T-cell (primary cell): ENCODE results near the gene SLC5A5. TPM values are rescaled to one million over a fixed set of nuclear protein-coding genes. Genes with fewer than 3 reads are reported as not detected.

Experiments used
- ATAC-seq, 4 experiments: fragments of 200-7000 bp in 3 of 4; fragments of 150-1000 bp in 1 of 4; cut with Tn5 transposase; replicated peaks in 1 of 4; 1 replicate in 3 of 4; 2 replicates in 1 of 4; pipeline ENCODE4 v1.10.0; 2021; ENCODE audit warnings: moderate library complexity in 3 of 4, mild to moderate bottlenecking in 2 of 4, moderate number of reproducible peaks in 1 of 4
- CTCF ChIA-PET, 2 donors: fragments of 300-600 bp; sonication (Branson Sonifier 250); formaldehyde crosslinking; loops; one replicate each; lab custom pipeline; 2022; ENCODE audit warnings: antibody characterized with exemption in 2 of 2; lab: Charles Lee
- POLR2A ChIA-PET, 2 donors: fragments of 300-600 bp; sonication (Branson Sonifier 250); formaldehyde crosslinking; loops; one replicate each; lab custom pipeline; 2022; ENCODE audit warnings: antibody characterized with exemption in 2 of 2; lab: Charles Lee
- DNase-seq, 35 experiments: peaks; one replicate each; pipeline versions ENCODE4 v3.0.0 to v3.0.0-alpha.2; 2013 to 2023
- H3K27ac ChIP-seq: one replicate; pipeline ENCODE4 v1.5.1; 2013; ENCODE audit warnings: low read length
- H3K27me3 ChIP-seq, 2 experiments: replicated peaks in 1 of 2; 1 replicate in 1 of 2; 2 replicates in 1 of 2; pipeline versions ENCODE4 v1.6.1 to v1.7.0; 2013; ENCODE audit warnings: low read length in 1 of 2, mixed read lengths in 1 of 2; ENCODE audit not compliant: control insufficient read depth in 2 of 2, insufficient read depth in 2 of 2; ENCODE audit errors: extremely low read depth in 1 of 2
- H3K36me3 ChIP-seq, 2 donors: 1 replicate in 1 of 2; 2 replicates in 1 of 2; pipeline versions ENCODE4 v1.6.1 to v1.7.0; 2013; ENCODE audit warnings: low read length in 1 of 2; ENCODE audit not compliant: control insufficient read depth in 2 of 2, insufficient read depth in 1 of 2; ENCODE audit errors: extremely low read depth in 1 of 2
- H3K4me1 ChIP-seq, 2 experiments: 1 replicate in 1 of 2; 2 replicates in 1 of 2; pipeline versions ENCODE4 v1.6.1 to v1.7.0; 2013; ENCODE audit warnings: low read length in 2 of 2, mixed read lengths in 1 of 2; ENCODE audit not compliant: insufficient read depth in 2 of 2, control insufficient read depth in 1 of 2; ENCODE audit errors: extremely low read depth in 1 of 2
- H3K4me3 ChIP-seq, 2 donors: 1 replicate in 1 of 2; 2 replicates in 1 of 2; pipeline versions ENCODE4 v1.5.1 to v1.7.0; 2013; ENCODE audit warnings: mild to moderate bottlenecking in 2 of 2, low read length in 1 of 2, moderate library complexity in 1 of 2; ENCODE audit not compliant: control insufficient read depth in 1 of 2; ENCODE audit errors: extremely low read depth in 1 of 2
- H3K9me3 ChIP-seq: 2 replicates; pipeline ENCODE4 v1.7.0; 2013
- H3K27ac Mint-ChIP-seq, 2 donors: one replicate each; pipeline ENCODE4 v1.8.0; 2020 to 2021; ENCODE audit warnings: mild to moderate bottlenecking in 2 of 2, mixed read lengths in 2 of 2
- H3K27me3 Mint-ChIP-seq, 2 donors: one replicate each; pipeline ENCODE4 v1.8.0; 2021 to 2022; ENCODE audit warnings: mixed read lengths in 2 of 2
- H3K36me3 Mint-ChIP-seq: one replicate; pipeline ENCODE4 v1.8.0; 2021; ENCODE audit warnings: mixed read lengths
- H3K4me1 Mint-ChIP-seq, 3 donors: one replicate each; pipeline ENCODE4 v1.8.0; 2020 to 2022; ENCODE audit warnings: mixed read lengths in 3 of 3, mild to moderate bottlenecking in 1 of 3
- H3K4me3 Mint-ChIP-seq, 3 donors: one replicate each; pipeline ENCODE4 v1.8.0; 2020 to 2022; ENCODE audit warnings: mild to moderate bottlenecking in 3 of 3, mixed read lengths in 3 of 3, moderate library complexity in 3 of 3
- H3K9me3 Mint-ChIP-seq, 3 donors: one replicate each; pipeline ENCODE4 v1.8.0; 2020 to 2022; ENCODE audit warnings: mixed read lengths in 3 of 3
- WGBS: methylation state at CpG from one replicate; pipeline ENCODE4 v1.1.5; 2013; ENCODE audit warnings: missing lambda C conversion rate; ENCODE audit not compliant: insufficient coverage; 5-methylcytosine and 5-hydroxymethylcytosine counted together
- total RNA-seq, 35 experiments: library from RNA in 6 of 35; stranded (reverse) in 6 of 35; fragments of 120-200 nt in 1 of 35; gene quantifications; one replicate each; pipeline versions ENCODE4 v1.2.1 to v1.2.4 and lab custom pipeline; 2013 to 2026

The SLC5A5 gene
- total RNA-seq, 5 donors from 2014 or later (not counting 1 experiment from before 2014, with no cell fraction given) = 2.1 to 5.7 (median 3.5) TPM

DNA sequence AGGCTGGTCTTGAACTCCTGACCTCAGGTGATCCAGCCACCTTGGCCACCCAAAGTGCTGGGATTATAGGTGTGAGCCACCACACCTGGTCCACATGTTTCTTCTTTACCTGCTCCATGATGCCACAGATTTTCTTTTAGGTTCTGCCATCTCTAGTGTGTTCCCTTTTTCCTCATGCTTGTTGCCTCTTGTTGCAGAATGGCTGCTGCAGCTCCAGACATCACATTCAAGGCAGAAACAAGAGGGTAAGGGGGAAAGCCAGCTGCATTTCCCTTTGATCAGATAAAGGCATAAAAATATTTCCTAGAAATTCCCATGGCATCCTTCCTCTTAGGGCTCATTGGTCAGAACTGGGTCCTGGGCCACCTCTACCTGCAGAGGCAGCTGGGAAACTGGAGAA is 48.8 kb downstream of the SLC5A5 start:
- no peaks in the 10 kb centered on the region for H3K36me3 ChIP-seq
- no peak for DNase-seq
- no peaks in the 10 kb centered on the region for H3K9me3 ChIP-seq
- Mint-ChIP-seq H3K4me3 (no peak overlapping the region), H3K4me1 (no peaks in the 10 kb centered on the region), H3K9me3 (no peaks in the 10 kb centered on the region), H3K36me3 (no peaks in the 10 kb centered on the region), H3K27me3 (peaks cover 0 to 8% of the 10 kb centered on the region in 2 donors), H3K27ac (no peak overlapping the region)
- no peak overlapping the region for H3K4me3 ChIP-seq
- ChIA-PET CTCF (interaction anchor here in 1 of 2 donors (0.6 kb wide), 1 partner anchor 66 kb away, joined by 4 read pairs; no protein-coding TSS in a partner anchor), POLR2A (no interaction called here)
- no peaks in the 10 kb centered on the region for H3K4me1 ChIP-seq
- peaks cover 0 to 11% of the 10 kb centered on the region in 2 experiments for H3K27me3 ChIP-seq
- H3K27ac ChIP-seq = no peak overlapping the region
- no peak for ATAC-seq

DNA sequence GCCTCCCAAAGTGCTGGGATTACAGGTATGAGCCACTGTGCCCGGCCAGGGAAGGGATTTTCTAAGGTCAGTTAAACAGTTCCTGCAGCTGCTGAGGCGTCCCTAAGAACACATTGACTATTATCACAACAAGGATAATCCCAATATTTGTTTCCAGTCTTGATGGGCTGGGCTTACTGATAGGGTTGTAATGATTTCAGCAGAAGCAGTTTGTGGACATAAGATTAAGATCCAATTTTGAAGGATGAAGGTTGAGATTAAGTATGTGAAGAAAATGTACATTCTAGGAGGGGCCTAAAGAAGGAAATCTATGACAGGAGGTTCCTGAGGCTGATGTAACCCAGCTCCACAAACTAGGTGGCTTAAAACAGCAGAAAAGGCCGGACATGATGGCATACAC is 50.4 kb downstream of the SLC5A5 start:
- ATAC-seq = no peak
- H3K36me3 Mint-ChIP-seq = no peaks in the 10 kb centered on the region
- no peak for DNase-seq
- POLR2A ChIA-PET = no interaction called here
- no peaks in the 10 kb centered on the region for H3K9me3 Mint-ChIP-seq
- H3K4me1 Mint-ChIP-seq = no peaks in the 10 kb centered on the region
- H3K27ac ChIP-seq = no peak overlapping the region
- H3K27ac Mint-ChIP-seq = no peak overlapping the region
- no peaks in the 10 kb centered on the region for H3K36me3 ChIP-seq
- no peaks in the 10 kb centered on the region for H3K27me3 Mint-ChIP-seq
- CTCF ChIA-PET = no interaction called here
- H3K9me3 ChIP-seq = no peaks in the 10 kb centered on the region
- no peak overlapping the region for H3K4me3 Mint-ChIP-seq
- WGBS = 100% methylated on average over 1 of the region's 3 CpGs
- no peaks in the 10 kb centered on the region for H3K4me1 ChIP-seq
- H3K4me3 ChIP-seq = no peak overlapping the region
- H3K27me3 ChIP-seq = peaks cover 0 to 9% of the 10 kb centered on the region in 2 experiments

DNA sequence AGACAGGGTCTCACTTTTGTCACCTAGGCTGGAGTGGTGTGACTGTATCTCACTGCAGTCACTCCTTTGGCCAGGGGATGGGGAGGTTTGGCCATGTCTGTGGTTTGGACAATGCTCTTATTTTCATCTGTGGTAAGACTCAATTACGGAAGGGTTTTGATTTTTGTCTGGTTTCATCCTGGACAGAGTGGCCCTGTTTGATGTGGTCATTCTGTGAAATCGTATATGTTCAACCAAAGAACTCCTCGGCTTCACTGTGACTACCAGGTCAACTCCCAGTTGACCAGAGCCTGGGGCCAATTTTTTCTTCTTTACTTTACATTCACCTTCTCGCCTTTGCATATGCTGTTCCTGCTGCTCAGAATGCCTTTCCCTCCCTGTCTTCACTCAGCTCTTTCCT is 54.3 kb downstream of the SLC5A5 start:
- Histone ChIP-seq H3K4me1 (no peaks in the 10 kb centered on the region), H3K9me3 (no peaks in the 10 kb centered on the region), H3K4me3 (no peak overlapping the region), H3K27me3 (peaks cover 0 to 6% of the 10 kb centered on the region in 2 experiments), H3K36me3 (no peaks in the 10 kb centered on the region), H3K27ac (no peak overlapping the region)
- Mint-ChIP-seq H3K27ac (no peak overlapping the region), H3K27me3 (no peaks in the 10 kb centered on the region), H3K4me1 (no peaks in the 10 kb centered on the region), H3K9me3 (no peaks in the 10 kb centered on the region), H3K36me3 (no peaks in the 10 kb centered on the region), H3K4me3 (no peak overlapping the region)
- 77% methylated on average over 3 of the region's 4 CpGs for WGBS
- DNase-seq (no peak), ATAC-seq (no peak)
- ChIA-PET CTCF (interaction anchor here (0.6 kb wide), 2 partner anchors 42 to 67 kb away, joined by 3 read pairs; no protein-coding TSS in a partner anchor), POLR2A (no interaction called here)

DNA sequence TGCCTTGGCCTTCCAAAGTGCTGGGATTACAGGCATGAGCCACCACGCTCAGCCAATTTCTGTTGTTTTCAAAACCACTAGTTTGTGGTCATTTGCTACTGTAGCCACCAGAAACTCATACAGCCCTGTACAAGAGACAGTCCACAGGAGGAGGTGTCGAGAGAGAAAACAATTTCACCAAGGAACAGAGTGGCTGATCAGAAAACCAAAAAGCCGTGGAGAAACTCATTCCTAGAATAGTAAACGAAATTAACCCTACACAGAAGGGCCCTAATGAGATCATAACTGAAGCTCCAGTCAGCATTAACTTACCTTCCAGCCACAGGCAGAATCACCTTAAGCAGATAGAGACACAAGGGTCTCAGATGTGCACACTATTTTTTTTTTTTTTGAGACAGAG is 57.3 kb downstream of the SLC5A5 start:
- no peak overlapping the region for H3K4me3 ChIP-seq
- WGBS = 53% methylated on average over 3 of the region's 4 CpGs
- Mint-ChIP-seq H3K9me3 (no peaks in the 10 kb centered on the region), H3K27ac (no peak overlapping the region), H3K4me1 (peaks cover 11 to 20% (median 14%) of the 10 kb centered on the region in 3 donors), H3K27me3 (no peaks in the 10 kb centered on the region), H3K36me3 (no peaks in the 10 kb centered on the region), H3K4me3 (no peak overlapping the region)
- ATAC-seq = no peak
- DNase-seq = no peak
- H3K36me3 ChIP-seq = no peaks in the 10 kb centered on the region
- ChIA-PET POLR2A (no interaction called here), CTCF (interaction anchor here in 1 of 2 donors (0.6 kb wide), 1 partner anchor 53 kb away, joined by 3 read pairs; no protein-coding TSS in a partner anchor)
- H3K4me1 ChIP-seq = peaks cover 6 to 22% of the 10 kb centered on the region in 2 experiments
- H3K9me3 ChIP-seq = no peaks in the 10 kb centered on the region
- H3K27me3 ChIP-seq = peaks cover 0 to 7% of the 10 kb centered on the region in 2 experiments
- H3K27ac ChIP-seq = no peak overlapping the region

DNA sequence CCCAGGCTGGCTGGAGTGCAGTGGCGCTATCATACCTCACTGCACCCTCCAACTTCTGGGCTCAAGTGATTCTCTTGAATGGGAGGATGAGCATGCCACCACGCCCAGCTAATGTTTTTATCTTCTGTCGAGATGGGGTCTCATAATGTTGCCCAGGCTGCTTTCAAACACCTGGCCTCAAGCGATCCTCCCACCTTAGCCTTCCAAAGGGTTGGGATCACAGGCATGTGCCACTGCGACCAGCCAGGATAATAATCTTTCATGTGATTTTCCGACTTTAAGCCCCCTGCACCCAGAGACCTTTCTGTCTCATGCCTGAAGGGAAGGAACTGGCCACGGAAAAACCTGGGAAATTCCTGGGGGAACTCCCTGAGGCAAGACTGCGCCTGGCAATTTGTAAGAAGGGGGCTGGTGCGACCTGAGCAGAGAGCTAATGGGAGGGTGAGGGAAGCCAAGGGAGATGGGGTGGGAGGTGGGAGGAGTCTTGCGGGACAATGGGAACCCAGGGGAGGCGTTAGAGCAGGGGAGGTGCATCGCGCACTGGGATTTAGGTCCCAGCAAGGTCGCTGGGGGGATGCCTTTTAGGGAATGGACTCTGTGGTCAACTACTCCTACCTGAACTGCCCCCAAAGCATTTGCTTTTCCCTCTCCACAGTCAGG is 59.9 kb downstream of the SLC5A5 start:
- H3K27me3 ChIP-seq = peaks cover 0 to 4% of the 10 kb centered on the region in 2 experiments
- H3K27ac Mint-ChIP-seq = peak overlapping the region in 1 of 2 donors; percentile 46
- H3K9me3 Mint-ChIP-seq = no peaks in the 10 kb centered on the region
- no peaks in the 10 kb centered on the region for H3K9me3 ChIP-seq
- no peak overlapping the region for H3K27ac ChIP-seq
- H3K36me3 ChIP-seq = peaks cover 2 to 5% of the 10 kb centered on the region in 2 donors
- H3K4me3 ChIP-seq = peak overlapping the region in 1 of 2 donors; percentile 90
- peak overlapping the region; percentile 53 to 82 (median 58) for H3K4me3 Mint-ChIP-seq
- ATAC-seq = no peak
- ChIA-PET POLR2A (interaction anchor here in 1 of 2 donors (0.6 to 1.0 kb wide), 2 partner anchors 21 to 72 kb away, joined by 3 to 14 read pairs; partner anchors contain the start of gene RPL18A), CTCF (interaction anchor here in 1 of 2 donors (0.9 to 3.8 kb wide), 7 partner anchors 14 to 229 kb away, joined by 3 to 139 read pairs (median 5); partner anchors contain the start of genes JAK3 and RPL18A)
- no peak for DNase-seq
- H3K36me3 Mint-ChIP-seq = no peaks in the 10 kb centered on the region
- H3K4me1 Mint-ChIP-seq = peaks cover 11 to 20% (median 14%) of the 10 kb centered on the region in 3 donors
- WGBS = 27% methylated on average over 4 of the region's 14 CpGs
- H3K4me1 ChIP-seq = peaks cover 6 to 23% of the 10 kb centered on the region in 2 experiments
- H3K27me3 Mint-ChIP-seq = no peaks in the 10 kb centered on the region

DNA sequence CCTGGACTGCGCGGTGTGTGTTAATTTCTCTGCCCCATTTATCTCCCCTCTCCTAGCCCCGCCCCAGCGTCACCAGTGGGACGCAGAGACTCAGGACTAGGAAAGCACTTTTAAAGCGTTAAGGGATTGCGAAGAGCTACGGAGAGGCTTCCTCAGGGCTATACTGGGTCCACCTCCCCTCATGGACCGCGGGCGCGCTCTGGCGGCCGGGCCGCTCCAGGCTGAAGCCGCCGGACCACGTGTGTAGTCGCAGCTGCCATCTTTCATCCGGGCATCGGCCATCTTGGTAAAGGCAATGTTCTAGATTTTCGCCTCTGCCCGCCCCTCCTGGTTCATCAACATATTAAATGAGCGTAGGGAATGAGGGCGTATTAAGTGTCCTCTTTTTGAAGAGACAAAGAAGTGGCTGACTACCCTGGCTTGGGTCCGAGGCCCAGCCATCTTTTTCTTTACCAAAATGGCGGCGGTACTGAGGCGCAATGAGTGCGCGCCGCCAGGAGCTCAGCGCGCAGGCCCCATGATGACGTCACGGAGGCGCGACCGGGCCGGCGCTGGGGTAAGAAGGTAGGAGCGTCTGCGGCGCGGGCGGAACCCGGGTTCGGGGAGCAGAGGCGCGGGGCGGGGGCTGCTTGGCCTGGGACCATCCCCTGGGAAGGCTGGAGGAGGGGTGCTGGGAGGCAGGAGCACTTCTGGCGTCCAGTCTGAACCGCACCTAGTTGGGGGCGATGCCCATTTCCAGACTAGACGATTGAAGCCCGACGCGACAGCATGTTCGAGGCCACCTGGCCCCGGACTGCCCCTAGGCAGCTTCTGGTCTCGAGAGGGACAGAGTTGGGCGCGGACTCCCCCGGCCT is 61.0 kb downstream of the SLC5A5 start, which contains the start of gene CCDC124:
Gene CCDC124 (plus strand): TSS at position 531 of the 854 bp plus-strand sequence. CDS start 3,406 bp downstream, outside the sequence.
- H3K9me3 ChIP-seq = no peaks in the 10 kb centered on the region
- H3K4me3 ChIP-seq = peak within 1 kb of the TSS; percentile 76 to 90
- peaks cover 3% of the 10 kb centered on the region for H3K36me3 Mint-ChIP-seq
- CTCF ChIA-PET = interaction anchor here (0.5 to 3.8 kb wide), 16 partner anchors 13 to 478 kb away, joined by 3 to 139 read pairs (median 4); partner anchors contain the start of genes RPL18A (in 2 of the 2), JAK3 (in 1 of the 2), PGLS (in 1 of the 2) and SLC5A5 (in 1 of the 2)
- H3K4me1 Mint-ChIP-seq = peaks cover 11 to 20% (median 14%) of the 10 kb centered on the region in 3 donors
- peak; percentile 96 to 97 (median 96) for ATAC-seq
- POLR2A ChIA-PET = interaction anchor here (0.6 to 1.3 kb wide), 5 partner anchors 15 to 73 kb away, joined by 3 to 14 read pairs (median 7); partner anchors contain the start of gene RPL18A (in 2 of the 2)
- peaks cover 6 to 23% of the 10 kb centered on the region in 2 experiments for H3K4me1 ChIP-seq
- no peaks in the 10 kb centered on the region for H3K9me3 Mint-ChIP-seq
- no peaks in the 10 kb centered on the region for H3K27me3 Mint-ChIP-seq
- peak within 1 kb of the TSS; percentile 93 to 94 for H3K27ac Mint-ChIP-seq
- peak; percentile 83 to 96 (median 89) for DNase-seq
- peak within 1 kb of the TSS; percentile 94 for H3K27ac ChIP-seq
- 0% methylated on average over 43 of the region's 64 CpGs for WGBS
- peaks cover 3 to 10% of the 10 kb centered on the region in 2 donors for H3K36me3 ChIP-seq
- H3K4me3 Mint-ChIP-seq = peak within 1 kb of the TSS; percentile 82 to 88 (median 84)
- H3K27me3 ChIP-seq = peaks cover 0 to 4% of the 10 kb centered on the region in 2 experiments
